CD8-positive, alpha-beta memory T cell (primary cell): ENCODE results near the gene AFAP1L1. TPM values are rescaled to one million over a fixed set of nuclear protein-coding genes. Genes with fewer than 3 reads are reported as not detected.

ENCODE experiments used
- CTCF ChIA-PET: fragments of 350-600 bp; sonication (Branson Sonifier 250); formaldehyde crosslinking; loops from one replicate; lab custom pipeline; 2021; ENCODE audit warnings: antibody characterized with exemption; lab: Charles Lee
- POLR2A ChIA-PET: fragments of 350-600 bp; sonication (Branson Sonifier 250); formaldehyde crosslinking; loops from one replicate; lab custom pipeline; 2021; ENCODE audit warnings: antibody characterized with exemption; lab: Charles Lee
- DNase-seq, 5 donors: peaks; one replicate each; pipeline versions ENCODE4 v3.0.0 to v3.0.0-alpha.2; 2020 to 2022; ENCODE audit warnings: mixed read lengths in 1 of 5
- H3K27ac ChIP-seq: one replicate; pipeline ENCODE4 v1.7.0; 2013; ENCODE audit warnings: low read depth, mild to moderate bottlenecking, low read length, moderate library complexity
- H3K27me3 ChIP-seq: 2 replicates; pipeline ENCODE4 v1.7.0; 2013; ENCODE audit warnings: low read length, mild to moderate bottlenecking; ENCODE audit not compliant: insufficient read depth, poor library complexity, severe bottlenecking
- H3K36me3 ChIP-seq: 2 replicates; pipeline ENCODE4 v1.7.0; 2013; ENCODE audit warnings: mild to moderate bottlenecking, low read length, moderate library complexity; ENCODE audit not compliant: insufficient read depth
- H3K4me1 ChIP-seq: 2 replicates; pipeline ENCODE4 v1.7.0; 2013; ENCODE audit warnings: mild to moderate bottlenecking, low read length, moderate library complexity; ENCODE audit not compliant: insufficient read depth
- H3K4me3 ChIP-seq: 2 replicates; pipeline ENCODE4 v1.7.0; 2013; ENCODE audit warnings: mild to moderate bottlenecking, low read length
- H3K9me3 ChIP-seq: 2 replicates; pipeline ENCODE4 v1.7.0; 2013; ENCODE audit warnings: mild to moderate bottlenecking, low read length
- H3K27ac Mint-ChIP-seq, 8 donors: one replicate each; pipeline ENCODE4 v1.8.0; 2020 to 2021; ENCODE audit warnings: mixed read lengths in 8 of 8, mild to moderate bottlenecking in 6 of 8, inconsistent platforms in 3 of 8, moderate library complexity in 3 of 8
- H3K27me3 Mint-ChIP-seq, 2 donors: one replicate each; pipeline ENCODE4 v1.8.0; 2020 to 2021; ENCODE audit warnings: mixed read lengths in 2 of 2, mild to moderate bottlenecking in 1 of 2, moderate library complexity in 1 of 2
- H3K36me3 Mint-ChIP-seq, 3 donors: one replicate each; pipeline ENCODE4 v1.8.0; 2020 to 2021; ENCODE audit warnings: mixed read lengths in 3 of 3, inconsistent platforms in 1 of 3, mild to moderate bottlenecking in 1 of 3
- H3K4me1 Mint-ChIP-seq, 3 donors: one replicate each; pipeline ENCODE4 v1.8.0; 2020 to 2021; ENCODE audit warnings: mixed read lengths in 3 of 3, inconsistent platforms in 1 of 3, mild to moderate bottlenecking in 1 of 3
- H3K4me3 Mint-ChIP-seq, 7 donors: one replicate each; pipeline ENCODE4 v1.8.0; 2020 to 2021; ENCODE audit warnings: mixed read lengths in 7 of 7, mild to moderate bottlenecking in 6 of 7, moderate library complexity in 4 of 7, inconsistent platforms in 2 of 7
- H3K9me3 Mint-ChIP-seq, 5 donors: one replicate each; pipeline ENCODE4 v1.8.0; 2020 to 2022; ENCODE audit warnings: mixed read lengths in 5 of 5, mild to moderate bottlenecking in 3 of 5, moderate library complexity in 2 of 5, inconsistent platforms in 1 of 5
- polyA plus RNA-seq: library from polyadenylated mRNA; unstranded; fragments of 300-500 nt; fragmentation: Illumina TruSeq; gene quantifications from one replicate; pipeline ENCODE4 v1.2.3, GENCODE V29; 2021
- total RNA-seq, 2 experiments: library from RNA; stranded (reverse); gene quantifications; one replicate each; pipeline ENCODE4 v1.2.3, GENCODE V29; 2021

AFAP1L1 gene
- total and polyA plus RNA-seq, 3 experiments from 2014 or later, result 0.18 TPM; not detected in 2

- no peaks in the 10 kb centered on the region for H3K27me3 ChIP-seq
- POLR2A ChIA-PET, result no interaction called here
- Mint-ChIP-seq H3K36me3 (no peaks in the 10 kb centered on the region), H3K27me3 (peaks cover 8 to 46% of the 10 kb centered on the region in 2 donors), H3K4me1 (no peaks in the 10 kb centered on the region), H3K27ac (no peak overlapping the region), H3K9me3 (no peaks in the 10 kb centered on the region), H3K4me3 (no peak overlapping the region)
- H3K27ac ChIP-seq, result no peak overlapping the region
- DNase-seq, result no peak
- no peaks in the 10 kb centered on the region for H3K9me3 ChIP-seq
- H3K4me1 ChIP-seq, result no peaks in the 10 kb centered on the region
- no peaks in the 10 kb centered on the region for H3K36me3 ChIP-seq
- H3K4me3 ChIP-seq, result no peak overlapping the region
- CTCF ChIA-PET, result no interaction called here
Measured at GRCh38 chr5:149282027-149282965, 10.6 kb downstream of the AFAP1L1 start.

DNA sequence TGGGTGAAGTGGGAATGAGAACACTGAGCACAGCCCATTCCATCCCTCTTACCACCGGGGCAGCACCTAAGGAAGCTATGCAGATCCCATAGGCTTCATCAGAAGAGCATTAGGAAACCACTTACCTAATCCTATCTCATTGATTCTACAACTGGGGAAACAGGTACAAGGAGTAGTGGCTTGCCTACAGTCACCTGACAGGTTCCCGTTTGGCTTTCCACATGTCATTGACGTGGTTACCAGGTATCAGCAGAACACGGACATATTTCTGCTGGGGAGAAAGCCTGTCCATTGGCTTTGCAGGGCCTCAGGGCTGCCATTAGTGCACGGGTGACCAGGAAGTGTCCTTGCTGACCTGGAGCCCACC lies 11.3 kb downstream of the AFAP1L1 start:
- Mint-ChIP-seq H3K27me3 (peaks cover 8 to 44% of the 10 kb centered on the region in 2 donors), H3K4me1 (no peaks in the 10 kb centered on the region), H3K27ac (no peak overlapping the region), H3K36me3 (no peaks in the 10 kb centered on the region), H3K4me3 (no peak overlapping the region), H3K9me3 (no peaks in the 10 kb centered on the region)
- H3K27ac ChIP-seq, result no peak overlapping the region
- H3K36me3 ChIP-seq, result no peaks in the 10 kb centered on the region
- no peaks in the 10 kb centered on the region for H3K9me3 ChIP-seq
- H3K4me3 ChIP-seq, result no peak overlapping the region
- ChIA-PET CTCF (no interaction called here), POLR2A (no interaction called here)
- no peaks in the 10 kb centered on the region for H3K27me3 ChIP-seq
- no peaks in the 10 kb centered on the region for H3K4me1 ChIP-seq
- DNase-seq, result no peak

GRCh38 chr5:149283626-149284480 lies 12.2 kb downstream of the AFAP1L1 start:
- no peaks in the 10 kb centered on the region for H3K4me1 Mint-ChIP-seq
- no peak overlapping the region for H3K27ac Mint-ChIP-seq
- Histone ChIP-seq H3K4me3 (no peak overlapping the region), H3K4me1 (no peaks in the 10 kb centered on the region), H3K36me3 (no peaks in the 10 kb centered on the region), H3K27ac (no peak overlapping the region), H3K27me3 (no peaks in the 10 kb centered on the region), H3K9me3 (no peaks in the 10 kb centered on the region)
- H3K9me3 Mint-ChIP-seq, result no peaks in the 10 kb centered on the region
- ChIA-PET CTCF (no interaction called here), POLR2A (no interaction called here)
- H3K27me3 Mint-ChIP-seq, result peaks cover 6 to 36% of the 10 kb centered on the region in 2 donors
- H3K4me3 Mint-ChIP-seq, result no peak overlapping the region
- no peaks in the 10 kb centered on the region for H3K36me3 Mint-ChIP-seq
- DNase-seq, result no peak

DNA sequence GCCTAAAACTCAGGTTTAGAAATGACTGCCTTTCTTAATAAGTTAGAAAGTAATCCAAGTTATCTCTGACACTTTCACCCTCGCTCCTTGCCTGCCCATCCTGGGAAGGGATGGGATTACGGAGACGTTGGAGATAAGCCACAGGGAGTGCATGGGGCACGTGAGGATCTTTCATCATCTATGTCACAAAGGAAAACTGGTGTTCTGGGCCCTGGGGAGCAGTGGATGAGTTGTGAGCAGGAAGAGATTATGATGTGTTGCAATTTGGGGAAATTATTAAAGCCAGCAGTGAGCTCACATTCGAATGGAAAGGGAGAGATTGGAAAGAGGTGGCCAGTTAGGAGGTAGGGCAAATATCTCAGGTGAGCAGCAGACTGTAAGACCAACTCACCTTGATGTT lies 12.8 kb downstream of the AFAP1L1 start:
- H3K4me1 Mint-ChIP-seq, result no peaks in the 10 kb centered on the region
- CTCF ChIA-PET, result no interaction called here
- H3K27me3 ChIP-seq, result no peaks in the 10 kb centered on the region
- H3K27ac Mint-ChIP-seq, result no peak overlapping the region
- no peak for DNase-seq
- H3K36me3 ChIP-seq, result no peaks in the 10 kb centered on the region
- no peak overlapping the region for H3K4me3 ChIP-seq
- no peaks in the 10 kb centered on the region for H3K9me3 Mint-ChIP-seq
- peaks cover 9 to 40% of the 10 kb centered on the region in 2 donors for H3K27me3 Mint-ChIP-seq
- POLR2A ChIA-PET, result no interaction called here
- H3K9me3 ChIP-seq, result no peaks in the 10 kb centered on the region
- no peak overlapping the region for H3K27ac ChIP-seq
- H3K36me3 Mint-ChIP-seq, result no peaks in the 10 kb centered on the region
- H3K4me3 Mint-ChIP-seq, result no peak overlapping the region
- H3K4me1 ChIP-seq, result no peaks in the 10 kb centered on the region

DNA sequence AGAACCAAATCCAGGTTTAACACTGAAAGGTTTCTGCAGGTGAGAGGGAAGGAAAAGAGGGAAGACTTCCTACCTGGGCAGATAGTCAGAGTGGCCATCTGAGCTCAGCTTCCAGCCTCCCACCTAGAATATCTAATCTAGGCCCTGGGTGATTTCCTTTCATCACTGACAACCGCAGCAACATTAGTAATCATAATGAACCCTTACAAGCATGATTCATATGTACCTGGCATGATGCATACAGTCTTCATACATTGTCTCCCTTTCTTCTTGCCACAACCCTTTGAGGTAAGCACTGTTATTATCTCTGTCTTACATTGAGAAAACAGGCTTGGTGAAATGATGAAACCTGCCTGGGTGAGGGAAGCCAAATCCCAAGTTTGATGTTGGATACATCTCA lies 13.5 kb downstream of the AFAP1L1 start:
- Histone ChIP-seq H3K27ac (no peak overlapping the region), H3K36me3 (no peaks in the 10 kb centered on the region), H3K4me3 (no peak overlapping the region), H3K27me3 (no peaks in the 10 kb centered on the region), H3K9me3 (no peaks in the 10 kb centered on the region), H3K4me1 (no peaks in the 10 kb centered on the region)
- Mint-ChIP-seq H3K4me1 (no peaks in the 10 kb centered on the region), H3K36me3 (no peaks in the 10 kb centered on the region), H3K4me3 (no peak overlapping the region), H3K27ac (no peak overlapping the region), H3K9me3 (no peaks in the 10 kb centered on the region), H3K27me3 (peaks cover 9 to 34% of the 10 kb centered on the region in 2 donors)
- ChIA-PET POLR2A (no interaction called here), CTCF (no interaction called here)
- DNase-seq, result no peak

DNA sequence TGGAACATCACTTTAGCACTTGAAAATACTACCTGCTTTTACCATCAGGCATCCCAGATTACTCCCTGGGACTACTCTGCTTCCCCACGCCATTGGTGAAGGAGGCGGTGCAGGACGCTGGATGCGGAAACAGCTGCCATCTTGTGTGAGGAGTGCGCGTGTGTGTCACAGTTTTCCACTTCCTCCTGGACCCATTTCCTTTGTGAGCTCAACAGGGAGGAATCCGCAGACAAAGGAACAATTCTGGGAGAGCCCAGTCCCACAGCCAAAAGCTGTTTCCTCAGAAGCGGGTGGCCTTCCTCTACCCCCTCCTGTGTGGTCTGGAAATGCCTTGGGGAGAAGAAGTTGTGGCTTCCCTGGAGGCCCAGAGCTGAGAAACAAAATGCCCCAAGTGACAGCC lies 16.8 kb downstream of the AFAP1L1 start:
- Histone ChIP-seq H3K27me3 (no peaks in the 10 kb centered on the region), H3K4me3 (no peak overlapping the region), H3K27ac (no peak overlapping the region), H3K36me3 (no peaks in the 10 kb centered on the region), H3K9me3 (no peaks in the 10 kb centered on the region), H3K4me1 (no peaks in the 10 kb centered on the region)
- H3K4me1 Mint-ChIP-seq, result no peaks in the 10 kb centered on the region
- no peak overlapping the region for H3K4me3 Mint-ChIP-seq
- POLR2A ChIA-PET, result no interaction called here
- no peaks in the 10 kb centered on the region for H3K36me3 Mint-ChIP-seq
- H3K9me3 Mint-ChIP-seq, result no peaks in the 10 kb centered on the region
- H3K27ac Mint-ChIP-seq, result no peak overlapping the region
- H3K27me3 Mint-ChIP-seq, result peaks cover 3 to 22% of the 10 kb centered on the region in 2 donors
- no peak for DNase-seq
- CTCF ChIA-PET, result no interaction called here

GRCh38 chr5:149289301-149289700 lies 17.6 kb downstream of the AFAP1L1 start:
- POLR2A ChIA-PET, result no interaction called here
- Mint-ChIP-seq H3K36me3 (no peaks in the 10 kb centered on the region), H3K27ac (no peak overlapping the region), H3K4me3 (no peak overlapping the region), H3K27me3 (peaks cover 3 to 18% of the 10 kb centered on the region in 2 donors), H3K4me1 (no peaks in the 10 kb centered on the region), H3K9me3 (no peaks in the 10 kb centered on the region)
- no peak for DNase-seq
- Histone ChIP-seq H3K4me3 (no peak overlapping the region), H3K27me3 (no peaks in the 10 kb centered on the region), H3K4me1 (no peaks in the 10 kb centered on the region), H3K36me3 (no peaks in the 10 kb centered on the region), H3K9me3 (no peaks in the 10 kb centered on the region), H3K27ac (no peak overlapping the region)
- CTCF ChIA-PET, result no interaction called here
